HepG2 (cell line): ENCODE data around the gene ANO9. TPM values are rescaled to one million over a fixed set of nuclear protein-coding genes. Genes with fewer than 3 reads are reported as not detected.

Experiments
- ATAC-seq: fragments of 200-7000 bp; cut with Tn5 transposase; 3 replicates; pipeline ENCODE4 v1.9.1; 2020; ENCODE audit warnings: mild to moderate bottlenecking, moderate library complexity
- BruUV-seq: library from RNA; stranded (reverse); fragments of 400-500 nt; replicated peaks from 2 replicates; lab custom pipeline; 2021; lab: Mats Ljungman, UMichigan
- CTCF ChIA-PET: fragments of 300-600 bp; formaldehyde crosslinking; extraction: SDS; loops from one replicate; lab custom pipeline; 2021; ENCODE audit warnings: low total read pairs, inconsistent platforms, low intra/inter-chr PET ratio; lab: Yijun Ruan, JAX
- POLR2A ChIA-PET: fragments of 350-600 bp; sonication (Branson Sonifier 250); formaldehyde crosslinking; loops from one replicate; lab custom pipeline; 2020; ENCODE audit warnings: antibody characterized with exemption, inconsistent platforms; lab: Yijun Ruan, JAX
- DNase-seq: peaks from one replicate; pipeline ENCODE4 v3.0.0-alpha.2; 2015; ENCODE audit warnings: low spot score
- FAIRE-seq: peaks from 3 replicates; lab custom pipeline; 2011; peaks lifted over from hg19 to GRCh38; lab: Jason Lieb, UNC
- H2AFZ ChIP-seq: one replicate; pipeline ENCODE4 v1.6.1; 2011; ENCODE audit warnings: low read length, inconsistent platforms
- H3K27ac ChIP-seq: fragments of 300-600 bp; 3 replicates; pipeline ENCODE4 v1.8.0; 2011; ENCODE audit warnings: mixed run types, mild to moderate bottlenecking, mixed read lengths, low read length, inconsistent platforms; ENCODE audit not compliant: insufficient read depth; ENCODE audit errors: extremely low read length
- H3K27me3 ChIP-seq, 2 experiments: fragments of 200-600 bp in 1 of 2; 2 replicates in 1 of 2; 3 replicates in 1 of 2; pipeline versions ENCODE4 v1.6.0 to v1.8.0; 2011; ENCODE audit warnings: low read length in 2 of 2, mild to moderate bottlenecking in 2 of 2, moderate library complexity in 2 of 2, inconsistent platforms in 1 of 2; ENCODE audit not compliant: insufficient read depth in 2 of 2, control insufficient read depth in 1 of 2
- H3K36me3 ChIP-seq, 2 experiments: fragments of 200-600 bp in 1 of 2; replicated peaks in 1 of 2; 2 replicates in 1 of 2; 3 replicates in 1 of 2; pipeline versions ENCODE4 v1.5.1 to v1.8.0; 2011; ENCODE audit warnings: low read length in 2 of 2, inconsistent platforms in 1 of 2; ENCODE audit not compliant: insufficient read depth in 2 of 2, control insufficient read depth in 1 of 2
- H3K4me1 ChIP-seq: 2 replicates; pipeline ENCODE4 v1.5.1; 2012; ENCODE audit warnings: low read length, inconsistent platforms; ENCODE audit not compliant: insufficient read depth
- H3K4me2 ChIP-seq: 2 replicates; pipeline ENCODE4 v1.6.0; 2011; ENCODE audit warnings: low read depth, low read length, inconsistent platforms
- H3K4me3 ChIP-seq, 3 experiments: fragments of 200-600 bp in 1 of 3; sonication (generic), shearing (Covaris generic) in 1 of 3; replicated peaks in 1 of 3; 2 replicates each; pipeline ENCODE4 v1.5.1; 2011 to 2016; ENCODE audit warnings: low read length in 3 of 3, inconsistent platforms in 2 of 3, low read depth in 2 of 3, mild to moderate bottlenecking in 2 of 3, control low read depth in 1 of 3, mixed read lengths in 1 of 3; ENCODE audit not compliant: insufficient read depth in 1 of 3
- H3K79me2 ChIP-seq: one replicate; pipeline ENCODE4 v1.6.1; 2011; ENCODE audit warnings: low read length, inconsistent platforms; ENCODE audit not compliant: insufficient read depth
- H3K9ac ChIP-seq: 2 replicates; pipeline ENCODE4 v1.6.0; 2011; ENCODE audit warnings: mild to moderate bottlenecking, low read depth, low read length, inconsistent platforms; ENCODE audit not compliant: insufficient read depth
- H3K9me3 ChIP-seq: 2 replicates; pipeline ENCODE4 v1.5.1; 2012; ENCODE audit warnings: mild to moderate bottlenecking, low read length
- H4K20me1 ChIP-seq: 2 replicates; pipeline ENCODE4 v1.6.0; 2011; ENCODE audit warnings: inconsistent platforms, mild to moderate bottlenecking, low read length, moderate library complexity; ENCODE audit not compliant: insufficient read depth
- AGO2 ChIP-seq: fragments of 200-400 bp; formaldehyde crosslinking; optimal IDR thresholded peaks from 2 replicates; pipeline ENCODE3; 2017; ENCODE audit warnings: mild to moderate bottlenecking, low read depth, low read length, moderate library complexity
- HDAC2 ChIP-seq: sonication (generic); formaldehyde crosslinking; IDR thresholded peaks from 2 replicates; pipeline ENCODE4 v1.4.0; 2020; ENCODE audit warnings: missing genetic modification reagents
- HNRNPUL1 ChIP-seq: fragments of 200-400 bp; formaldehyde crosslinking; IDR thresholded peaks from 2 replicates; pipeline ENCODE4 v1.6.1; 2017; ENCODE audit warnings: low read depth, mild to moderate bottlenecking, low read length, moderate library complexity
- KLF16 ChIP-seq, 2 experiments: sonication (generic) in 1 of 2; formaldehyde crosslinking in 1 of 2; IDR thresholded peaks; 2 replicates each; pipeline versions ENCODE4 v1.6.1 to v1.8.0; 2016 to 2023; ENCODE audit warnings: missing genetic modification reagents in 2 of 2, missing compliant biosample characterization in 1 of 2
- MBNL3 ChIP-seq: fragments of 250-450 bp; sonication (Bioruptor Pico); conservative IDR thresholded peaks from 2 replicates; pipeline ENCODE4 v1.8.0; 2022; ENCODE audit warnings: mild to moderate bottlenecking, inconsistent platforms
- MXD3 ChIP-seq: IDR thresholded peaks from 2 replicates; pipeline ENCODE4 v1.6.1; 2016; ENCODE audit warnings: mild to moderate bottlenecking, missing biosample characterization, missing genetic modification reagents
- NCOA2 ChIP-seq: sonication (generic); formaldehyde crosslinking; IDR thresholded peaks from 2 replicates; pipeline ENCODE4 v1.8.0; 2022; ENCODE audit warnings: inconsistent platforms
- NPAS2 ChIP-seq: sonication (generic); formaldehyde crosslinking; IDR thresholded peaks from 2 replicates; pipeline ENCODE4 v1.8.0; 2022; ENCODE audit warnings: mild to moderate bottlenecking, missing genetic modification reagents, borderline replicate concordance
- POGZ ChIP-seq: sonication (generic); formaldehyde crosslinking; IDR thresholded peaks from 2 replicates; pipeline ENCODE4 v1.4.0; 2020; ENCODE audit warnings: mild to moderate bottlenecking, missing genetic modification reagents
- SMAD9 ChIP-seq: sonication (generic); formaldehyde crosslinking; IDR thresholded peaks from 2 replicates; pipeline ENCODE4 v1.5.1; 2020; ENCODE audit warnings: mild to moderate bottlenecking, missing genetic modification reagents
- ZBTB39 ChIP-seq: sonication (generic); formaldehyde crosslinking; IDR thresholded peaks from 2 replicates; pipeline ENCODE4 v1.5.0; 2020; ENCODE audit warnings: missing genetic modification reagents
- ZIK1 ChIP-seq: sonication (generic); formaldehyde crosslinking; IDR thresholded peaks from 2 replicates; pipeline ENCODE4 v1.5.0; 2020; ENCODE audit warnings: mild to moderate bottlenecking, low read depth, missing genetic modification reagents, borderline replicate concordance
- ZKSCAN5 ChIP-seq: sonication (generic); formaldehyde crosslinking; IDR thresholded peaks from 2 replicates; pipeline ENCODE4 v1.5.1; 2020; ENCODE audit warnings: mild to moderate bottlenecking, missing genetic modification reagents
- ZNF101 ChIP-seq: sonication (generic); formaldehyde crosslinking; IDR thresholded peaks from 2 replicates; pipeline ENCODE4 v1.4.0; 2020; ENCODE audit warnings: mild to moderate bottlenecking, low read depth, missing genetic modification reagents, borderline replicate concordance
- ZNF235 ChIP-seq: sonication (generic); formaldehyde crosslinking; IDR thresholded peaks from 2 replicates; pipeline ENCODE4 v1.8.1; 2023; ENCODE audit warnings: mild to moderate bottlenecking, missing genetic modification reagents, borderline replicate concordance
- ZNF7 ChIP-seq: IDR thresholded peaks from 2 replicates; pipeline ENCODE4 v1.6.1; 2016; ENCODE audit warnings: missing biosample characterization, missing genetic modification reagents
- ZNF724P ChIP-seq: sonication (generic); formaldehyde crosslinking; IDR thresholded peaks from 2 replicates; pipeline ENCODE4 v1.8.0; 2022; ENCODE audit warnings: missing genetic modification reagents, borderline replicate concordance
- WGBS: methylation state at CpG from one replicate; pipeline ENCODE4 v1.1.6; 2017; ENCODE audit warnings: low lambda C conversion rate; 5-methylcytosine and 5-hydroxymethylcytosine counted together
- in situ Hi-C: cut with HindIII; loops from 2 replicates; pipeline ENCODE4 v1.10.0; 2017; ENCODE audit warnings: low pct_unique_long_range_greater_than_20kb; ENCODE audit not compliant: extremely low pct_ligation_motif_present
- intact Hi-C: fragments of 100-400 bp; cut with micrococcal nuclease; formaldehyde crosslinking; loops from one replicate; pipeline ENCODE4 v1.10.0; 2022; ENCODE audit not compliant: unreplicated experiment
- polyA plus RNA-seq, 8 experiments: library from polyadenylated mRNA; depleted of rRNA in 3 of 8; stranded (reverse) in 7 of 8; unstranded in 1 of 8; fragments of >200 nt; fragmentation: Illumina TruSeq in 4 of 8; extraction: Trizol in 4 of 8; gene quantifications; 2 replicates each; pipeline versions ENCODE4 v1.2.1 to v1.2.3, GENCODE V29; 2011 to 2016; ENCODE audit warnings: low read depth in 4 of 8, missing spikeins in 1 of 8, mixed read lengths in 1 of 8; ENCODE audit not compliant: insufficient read depth in 1 of 8
- total RNA-seq, 5 experiments: library from RNA; depleted of rRNA; stranded (reverse); fragments of >200 nt; fragmentation: Illumina TruSeq; extraction: Trizol; gene quantifications; 2 replicates each; pipeline ENCODE4 v1.2.3, GENCODE V29; 2016; ENCODE audit warnings: low read depth in 1 of 5
- TF ChIP-seq, protein P1 (sequence below): sonication (generic); formaldehyde crosslinking; IDR thresholded peaks from 2 replicates; pipeline ENCODE4 v1.8.1; 2023; ENCODE audit warnings: mild to moderate bottlenecking, missing genetic modification reagents
- TF ChIP-seq, protein P2 (sequence below): sonication (generic); formaldehyde crosslinking; IDR thresholded peaks from 2 replicates; pipeline ENCODE4 v1.4.0; 2020; ENCODE audit warnings: missing genetic modification reagents

Gene ANO9
- total and polyA plus RNA-seq, 2 of the 13 experiments (the other 11 are each of a cell fraction or from before 2014, with no cell fraction given) = 8.9 to 14.3 TPM

DNA sequence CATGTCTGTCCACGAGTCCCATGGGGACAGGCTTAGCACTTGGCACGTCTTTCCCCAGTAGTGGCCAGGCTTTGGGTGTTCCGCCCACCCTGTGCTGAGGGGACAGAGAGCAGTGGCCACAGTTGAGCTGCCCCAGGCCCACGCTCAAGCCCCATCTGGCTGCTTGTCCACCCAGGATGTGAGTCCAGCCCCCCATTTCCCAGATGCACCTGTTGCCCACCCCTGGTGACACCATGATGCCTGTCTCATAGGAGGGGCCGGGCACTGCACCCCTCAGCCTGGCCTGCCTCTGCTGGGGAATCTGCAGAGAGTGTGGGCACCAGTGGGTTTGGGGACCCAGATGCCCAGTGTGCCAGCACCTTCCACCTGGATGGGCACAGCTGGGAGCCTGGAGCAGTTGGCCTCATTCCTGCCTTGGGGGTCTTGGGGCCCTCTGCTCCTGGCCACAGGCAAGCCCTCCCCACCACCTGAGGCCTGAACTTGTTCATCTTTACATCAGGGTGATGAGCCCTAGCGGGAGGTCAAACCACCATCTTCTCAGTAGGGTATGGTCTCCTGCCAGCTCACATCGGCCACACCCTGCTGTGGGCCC, 32.7 kb downstream of the ANO9 start:
- Histone ChIP-seq H3K36me3 (peaks cover under 1 to 2% of the 10 kb centered on the region in 2 experiments; a peak in 3 of 5 replicates), H3K27ac (peak overlapping the region; percentile 78), H3K9ac (peak overlapping the region; percentile 58; the same call in 1 of the 2 replicates), H3K79me2 (no peaks in the 10 kb centered on the region)
- in situ Hi-C loops = loop anchor here (5.0 kb wide), 1 partner anchor 33 kb away; the partner anchor contains the start of gene ANO9
- BruUV-seq = no TSS peak
- CTCF ChIA-PET = no interaction called here
- TF ChIP-seq SMAD9 = peak; percentile 24; the same call in 1 of the 2 replicates
- no peak for TF ChIP-seq KLF16 (CRISPR knock-in tag; IDR thresholded peaks at IDR 0.05)
- no peak for TF ChIP-seq ZNF7
- no peak for TF ChIP-seq ZNF101 (CRISPR knock-in tag)
- no peak for TF ChIP-seq MXD3
- TF ChIP-seq POGZ (CRISPR knock-in tag) = no peak
- no peak for TF ChIP-seq ZBTB39 (CRISPR knock-in tag)
- no peak for TF ChIP-seq ZIK1 (CRISPR knock-in tag)
- TF ChIP-seq NPAS2 = no peak
- TF ChIP-seq MBNL3 (CRISPR knock-in tag) = no peak
- 0 out of 2 replicates have a peak, but pooled peaks have one; percentile 8 for TF ChIP-seq ZNF724P (CRISPR knock-in tag)
- 0 out of 2 replicates have a peak, but pooled peaks have one; percentile 19 for TF ChIP-seq ZNF235
- TF ChIP-seq ZKSCAN5 (CRISPR knock-in tag) = no peak
- no peak for TF ChIP-seq HDAC2 (CRISPR knock-in tag)
- TF ChIP-seq, protein P1, sequence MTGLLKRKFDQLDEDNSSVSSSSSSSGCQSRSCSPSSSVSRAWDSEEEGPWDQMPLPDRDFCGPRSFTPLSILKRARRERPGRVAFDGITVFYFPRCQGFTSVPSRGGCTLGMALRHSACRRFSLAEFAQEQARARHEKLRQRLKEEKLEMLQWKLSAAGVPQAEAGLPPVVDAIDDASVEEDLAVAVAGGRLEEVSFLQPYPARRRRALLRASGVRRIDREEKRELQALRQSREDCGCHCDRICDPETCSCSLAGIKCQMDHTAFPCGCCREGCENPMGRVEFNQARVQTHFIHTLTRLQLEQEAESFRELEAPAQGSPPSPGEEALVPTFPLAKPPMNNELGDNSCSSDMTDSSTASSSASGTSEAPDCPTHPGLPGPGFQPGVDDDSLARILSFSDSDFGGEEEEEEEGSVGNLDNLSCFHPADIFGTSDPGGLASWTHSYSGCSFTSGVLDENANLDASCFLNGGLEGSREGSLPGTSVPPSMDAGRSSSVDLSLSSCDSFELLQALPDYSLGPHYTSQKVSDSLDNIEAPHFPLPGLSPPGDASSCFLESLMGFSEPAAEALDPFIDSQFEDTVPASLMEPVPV (CRISPR knock-in tag) = no peak
- TF ChIP-seq HNRNPUL1 = no peak
- TF ChIP-seq, protein P2, sequence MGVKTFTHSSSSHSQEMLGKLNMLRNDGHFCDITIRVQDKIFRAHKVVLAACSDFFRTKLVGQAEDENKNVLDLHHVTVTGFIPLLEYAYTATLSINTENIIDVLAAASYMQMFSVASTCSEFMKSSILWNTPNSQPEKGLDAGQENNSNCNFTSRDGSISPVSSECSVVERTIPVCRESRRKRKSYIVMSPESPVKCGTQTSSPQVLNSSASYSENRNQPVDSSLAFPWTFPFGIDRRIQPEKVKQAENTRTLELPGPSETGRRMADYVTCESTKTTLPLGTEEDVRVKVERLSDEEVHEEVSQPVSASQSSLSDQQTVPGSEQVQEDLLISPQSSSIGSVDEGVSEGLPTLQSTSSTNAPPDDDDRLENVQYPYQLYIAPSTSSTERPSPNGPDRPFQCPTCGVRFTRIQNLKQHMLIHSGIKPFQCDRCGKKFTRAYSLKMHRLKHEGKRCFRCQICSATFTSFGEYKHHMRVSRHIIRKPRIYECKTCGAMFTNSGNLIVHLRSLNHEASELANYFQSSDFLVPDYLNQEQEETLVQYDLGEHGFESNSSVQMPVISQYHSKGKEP = no peak
- TF ChIP-seq AGO2 = peak; percentile 28
- TF ChIP-seq NCOA2 (CRISPR knock-in tag) = no peak
- TF ChIP-seq, all 625 proteins: peak for 4
- ATAC-seq (peak; percentile 5), DNase-seq (no peak), FAIRE-seq (no peak)
- no peak overlapping the region for H2AFZ ChIP-seq
- H3K4me2 ChIP-seq = peak overlapping the region; percentile 94
- POLR2A ChIA-PET = interaction anchor here (0.9 to 3.8 kb wide), 2 partner anchors 16 to 39 kb away, joined by 3 to 31 read pairs; no protein-coding TSS in a partner anchor
- H4K20me1 ChIP-seq = no peaks in the 10 kb centered on the region
- H3K27me3 ChIP-seq = 0 out of 5 replicates have a peak, but pooled peaks cover 0 to 3% of the 10 kb centered on the region in 2 experiments
- H3K9me3 ChIP-seq = no peaks in the 10 kb centered on the region
- intact Hi-C loops = loop anchor here (5.0 kb wide), 1 partner anchor 38 kb away; no protein-coding TSS in a partner anchor
- peak overlapping the region in 1 of 3 experiments; percentile 68; a peak in 2 of 6 replicates for H3K4me3 ChIP-seq
- 83% methylated on average over 2 of the region's 7 CpGs for WGBS
- peaks cover 46% of the 10 kb centered on the region for H3K4me1 ChIP-seq
